Endothelial cell of umbilical vein (primary cell): ENCODE data around the gene TMEM135. TPM values are rescaled to one million over a fixed set of nuclear protein-coding genes. Genes with fewer than 3 reads are reported as not detected.

ENCODE experiments used
- BruUV-seq: library from RNA; stranded (reverse); fragments of 400-500 nt; replicated peaks from 2 replicates; lab custom pipeline; 2021; lab: Mats Ljungman, UMichigan
- CTCF ChIA-PET: fragments of 300-600, 350-600 bp; sonication (Branson Sonifier 250); formaldehyde crosslinking; loops from one replicate; lab custom pipeline; 2021; ENCODE audit warnings: antibody characterized with exemption, inconsistent platforms; lab: Charles Lee
- POLR2A ChIA-PET: fragments of 300-600, 350-600 bp; sonication (Branson Sonifier 250); formaldehyde crosslinking; loops from one replicate; lab custom pipeline; 2021; ENCODE audit warnings: antibody characterized with exemption, inconsistent platforms; lab: Charles Lee
- DNase-seq: peaks from one replicate; pipeline ENCODE4 v3.0.0-alpha.2; 2011; ENCODE audit warnings: low read depth, low spot score
- FAIRE-seq: peaks from 2 replicates; lab custom pipeline; 2011; peaks lifted over from hg19 to GRCh38; lab: Jason Lieb, UNC
- H2AFZ ChIP-seq: 2 replicates; pipeline ENCODE4 v1.6.0; 2012; ENCODE audit warnings: low read depth, low read length, control low read depth, inconsistent platforms
- H3K27ac ChIP-seq: 2 replicates; pipeline ENCODE4 v1.5.1; 2011; ENCODE audit warnings: low read depth, mild to moderate bottlenecking, control low read depth, low read length, moderate library complexity; ENCODE audit not compliant: insufficient read depth
- H3K27me3 ChIP-seq, 2 experiments: 2 replicates each; pipeline versions ENCODE4 v1.6.0 to v1.6.1; 2011; ENCODE audit warnings: low read length in 2 of 2, mixed read lengths in 1 of 2; ENCODE audit not compliant: control insufficient read depth in 2 of 2, insufficient read depth in 2 of 2
- H3K36me3 ChIP-seq, 2 experiments: 2 replicates in 1 of 2; 3 replicates in 1 of 2; pipeline ENCODE4 v1.5.1; 2011; ENCODE audit warnings: low read length in 2 of 2, mild to moderate bottlenecking in 1 of 2, moderate library complexity in 1 of 2; ENCODE audit not compliant: control insufficient read depth in 2 of 2, insufficient read depth in 2 of 2; ENCODE audit errors: extremely low read depth in 1 of 2
- H3K4me1 ChIP-seq: 3 replicates; pipeline ENCODE4 v1.5.1; 2011; ENCODE audit warnings: mild to moderate bottlenecking, low read length; ENCODE audit not compliant: control insufficient read depth, insufficient read depth; ENCODE audit errors: extremely low read depth
- H3K4me2 ChIP-seq: 2 replicates; pipeline ENCODE4 v1.6.1; 2011; ENCODE audit warnings: low read length, control low read depth, mixed read lengths; ENCODE audit not compliant: insufficient read depth
- H3K4me3 ChIP-seq, 3 experiments: fragments of 200-600 bp in 1 of 3; sonication (generic), shearing (Covaris generic) in 1 of 3; replicated peaks in 1 of 3; 2 replicates each; pipeline ENCODE4 v1.5.1; 2011 to 2016; ENCODE audit warnings: control low read depth in 3 of 3, low read length in 3 of 3, mild to moderate bottlenecking in 2 of 3, inconsistent platforms in 1 of 3, low read depth in 1 of 3, moderate library complexity in 1 of 3; ENCODE audit not compliant: insufficient read depth in 1 of 3
- H3K79me2 ChIP-seq: 2 replicates; pipeline ENCODE4 v1.6.0; 2012; ENCODE audit warnings: low read length, inconsistent platforms; ENCODE audit not compliant: control insufficient read depth, insufficient read depth
- H3K9ac ChIP-seq: replicated peaks from 2 replicates; pipeline ENCODE3; 2011; ENCODE audit warnings: low read length, control low read depth; ENCODE audit not compliant: insufficient read depth; ENCODE audit errors: extremely low read depth
- H3K9me1 ChIP-seq: replicated peaks from 3 replicates; pipeline ENCODE4 v1.6.0; 2011; ENCODE audit warnings: mild to moderate bottlenecking, low read length; ENCODE audit not compliant: control insufficient read depth, insufficient read depth; ENCODE audit errors: extremely low read depth
- H3K9me3 ChIP-seq: replicated peaks from 2 replicates; pipeline ENCODE4 v1.5.1; 2012; ENCODE audit warnings: low read length, inconsistent platforms; ENCODE audit not compliant: control insufficient read depth, insufficient read depth
- H4K20me1 ChIP-seq: replicated peaks from 2 replicates; pipeline ENCODE3; 2011; ENCODE audit warnings: mild to moderate bottlenecking, low read length; ENCODE audit not compliant: control insufficient read depth, insufficient read depth; ENCODE audit errors: extremely low read depth
- CTCF ChIP-seq, 2 donors: IDR thresholded peaks; 1 replicate in 1 of 2; 2 replicates in 1 of 2; pipeline ENCODE4 v1.5.1; 2011; ENCODE audit warnings: low read length in 2 of 2, mild to moderate bottlenecking in 2 of 2, moderate library complexity in 2 of 2, control low read depth in 1 of 2, inconsistent platforms in 1 of 2, low read depth in 1 of 2; ENCODE audit not compliant: insufficient read depth in 1 of 2; ENCODE audit errors: extremely low read depth in 1 of 2
- EZH2 ChIP-seq: IDR thresholded peaks from 2 replicates; pipeline ENCODE4 v1.6.1; 2012; ENCODE audit warnings: borderline replicate concordance, low read depth, mild to moderate bottlenecking, moderate library complexity, low read length, inconsistent platforms; ENCODE audit not compliant: severe bottlenecking
- FOS ChIP-seq: IDR thresholded peaks from 2 replicates; pipeline ENCODE4 v1.6.1; 2011; ENCODE audit warnings: mild to moderate bottlenecking, low read length, moderate library complexity, borderline replicate concordance; ENCODE audit not compliant: insufficient read depth
- GATA2 ChIP-seq: IDR thresholded peaks from 2 replicates; pipeline ENCODE4 v1.7.0; 2011; ENCODE audit warnings: low read depth, mild to moderate bottlenecking, moderate library complexity, mixed read lengths, low read length; ENCODE audit not compliant: insufficient read length, insufficient read depth
- JUN ChIP-seq: IDR thresholded peaks from 2 replicates; pipeline ENCODE4 v1.6.1; 2011; ENCODE audit warnings: borderline replicate concordance, low read depth; ENCODE audit not compliant: insufficient read length, insufficient read depth
- MAX ChIP-seq: IDR thresholded peaks from 2 replicates; pipeline ENCODE4 v1.6.1; 2011; ENCODE audit not compliant: insufficient read depth, insufficient read length
- MYC ChIP-seq: IDR thresholded peaks from one replicate; pipeline ENCODE4 v1.6.1; 2011; ENCODE audit warnings: mild to moderate bottlenecking, low read depth, low read length
- POLR2A ChIP-seq: IDR thresholded peaks from 2 replicates; pipeline ENCODE4 v1.6.1; 2012; ENCODE audit warnings: low read depth, mild to moderate bottlenecking, control low read depth, low read length
- POLR2AphosphoS5 ChIP-seq: IDR thresholded peaks from 2 replicates; pipeline ENCODE4 v1.6.1; 2012; ENCODE audit warnings: low read depth, mild to moderate bottlenecking, control low read depth, low read length, moderate library complexity; ENCODE audit not compliant: insufficient read depth
- dilution Hi-C: fragments of 300-500 bp; cut with MboI; formaldehyde crosslinking; loops from one replicate; pipeline ENCODE4 v1.15.0; 2019; ENCODE audit warnings: low sequenced_read_pairs; ENCODE audit not compliant: extremely low pct_ligation_motif_present
- intact Hi-C: fragments of 100-400 bp; cut with micrococcal nuclease; formaldehyde crosslinking; loops from one replicate; pipeline ENCODE4 v1.10.0; 2022
- polyA plus RNA-seq, 4 experiments: library from polyadenylated mRNA; depleted of rRNA in 3 of 4; stranded (reverse) in 3 of 4; unstranded in 1 of 4; fragments of >200 nt; gene quantifications; 2 replicates each; pipeline versions ENCODE4 v1.2.1 to v1.2.3, GENCODE V29; 2011 to 2012; ENCODE audit warnings: missing spikeins in 1 of 4
- total RNA-seq: library from RNA; stranded (reverse); gene quantifications from 2 replicates; pipeline ENCODE4 v1.2.3, GENCODE V29; 2021

Gene TMEM135
- total and polyA plus RNA-seq, 2 donors (not counting 3 experiments of a cell fraction or from before 2014, with no cell fraction given) = 12.3 to 33.2 TPM

GRCh38 chr11:87122852-87123251 is 85.1 kb downstream of the TMEM135 start:
- FAIRE-seq (no peak), DNase-seq (no peak)
- ChIA-PET CTCF (interaction anchor here (1.4 to 1.8 kb wide), 2 partner anchors 8 to 9 kb away, joined by 4 to 5 read pairs; no protein-coding TSS in a partner anchor), POLR2A (no interaction called here)
- no peaks in the 10 kb centered on the region for H3K36me3 ChIP-seq
- no TSS peak for BruUV-seq
- no peaks in the 10 kb centered on the region for H3K9me3 ChIP-seq
- no peak overlapping the region for H3K4me2 ChIP-seq
- H2AFZ ChIP-seq = no peak overlapping the region
- no peak for TF ChIP-seq CTCF (IDR thresholded peaks at IDR 0.05; ENCODE audit: extremely low read depth in 1 of 2, insufficient read depth in 1 of 2, low read depth in 1 of 2, low read length in 2 of 2)
- H3K79me2 ChIP-seq = no peaks in the 10 kb centered on the region
- H3K4me3 ChIP-seq = no peak overlapping the region
- no peaks in the 10 kb centered on the region for H4K20me1 ChIP-seq
- H3K27ac ChIP-seq = no peak overlapping the region
- H3K9me1 ChIP-seq = no peaks in the 10 kb centered on the region
- H3K9ac ChIP-seq = no peak overlapping the region
- H3K27me3 ChIP-seq = no peaks in the 10 kb centered on the region
- dilution Hi-C loops (no loop called here), intact Hi-C loops (no loop called here)
- no peaks in the 10 kb centered on the region for H3K4me1 ChIP-seq

DNA sequence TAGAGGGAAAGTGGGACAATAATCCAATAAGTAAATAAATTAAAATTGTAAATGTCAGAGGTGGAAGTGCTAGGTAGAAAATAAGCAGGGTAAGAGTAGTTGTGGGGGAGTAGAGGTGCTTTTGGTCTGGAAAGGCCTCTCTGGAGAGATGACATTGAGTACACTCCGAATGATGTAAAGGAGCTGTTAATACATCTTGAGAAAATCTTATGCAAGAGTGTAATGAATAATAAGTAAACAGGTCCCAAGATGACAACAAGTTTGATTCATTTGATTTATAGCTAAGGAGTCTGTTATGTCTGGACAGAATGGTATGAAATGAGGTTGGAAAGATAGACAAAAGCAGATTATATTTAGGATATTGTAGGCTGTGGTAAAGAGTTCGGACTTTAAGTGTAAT is 87.5 kb downstream of the TMEM135 start:
- H3K27me3 ChIP-seq = no peaks in the 10 kb centered on the region
- no peak for TF ChIP-seq MYC
- TF ChIP-seq JUN = no peak
- TF ChIP-seq MAX = no peak
- TF ChIP-seq CTCF (IDR thresholded peaks at IDR 0.05; ENCODE audit: extremely low read depth in 1 of 2, insufficient read depth in 1 of 2, low read depth in 1 of 2, low read length in 2 of 2) = no peak
- no peak for TF ChIP-seq FOS
- no peak for TF ChIP-seq POLR2AphosphoS5
- TF ChIP-seq GATA2 = no peak
- TF ChIP-seq POLR2A = no peak
- TF ChIP-seq EZH2 = no peak
- H3K9me3 ChIP-seq = no peaks in the 10 kb centered on the region
- BruUV-seq = no TSS peak
- no peaks in the 10 kb centered on the region for H3K4me1 ChIP-seq
- H3K79me2 ChIP-seq = no peaks in the 10 kb centered on the region
- H3K4me2 ChIP-seq = no peak overlapping the region
- FAIRE-seq = peak; percentile 8
- no peaks in the 10 kb centered on the region for H3K36me3 ChIP-seq
- ChIA-PET CTCF (interaction anchor here (0.9 to 1.7 kb wide), 4 partner anchors 10 to 130 kb away, joined by 3 to 8 read pairs (median 4); no protein-coding TSS in a partner anchor), POLR2A (no interaction called here)
- H3K9me1 ChIP-seq = no peaks in the 10 kb centered on the region
- H2AFZ ChIP-seq = no peak overlapping the region
- no peak for DNase-seq
- no peak overlapping the region for H3K9ac ChIP-seq
- no peak overlapping the region for H3K4me3 ChIP-seq
- no peaks in the 10 kb centered on the region for H4K20me1 ChIP-seq
- no peak overlapping the region for H3K27ac ChIP-seq
- dilution Hi-C loops (no loop called here), intact Hi-C loops (no loop called here)
